Measurements from ENCODE around the gene SUN5. TPM values are rescaled to one million over a fixed set of nuclear protein-coding genes. Genes with fewer than 3 reads are reported as not detected.

Gene SUN5
- total and polyA plus RNA-seq, 4 donors, result not detected

DNA sequence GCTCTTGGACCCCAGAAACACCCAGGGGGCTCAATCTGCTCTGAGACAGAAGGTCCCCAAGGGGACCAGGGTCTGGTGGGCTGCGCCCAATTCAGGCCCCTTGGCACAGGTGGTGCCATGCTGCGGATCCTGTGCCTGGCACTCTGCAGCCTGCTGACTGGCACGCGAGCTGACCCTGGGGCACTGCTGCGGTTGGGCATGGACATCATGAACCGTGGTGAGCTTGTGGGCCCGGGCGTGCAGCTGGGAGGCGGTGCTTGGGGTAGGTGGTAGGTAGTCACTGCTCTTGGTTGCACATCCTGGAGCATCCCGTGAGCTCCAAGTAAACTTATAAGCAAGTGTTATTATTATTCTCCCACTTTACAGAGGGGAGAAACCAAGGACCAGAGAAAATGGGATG, 27.3 kb upstream of the SUN5 start, which contains the start of gene BPIFB6:
TSS of gene BPIFB6 (plus strand) at position 118 of the 400 bp plus-strand sequence. CDS start at position 118, 0 bp downstream.
- Histone ChIP-seq H3K27me3 (ENCODE audit: control insufficient read depth in 4 of 4, insufficient read depth in 4 of 4, low read length in 3 of 4) (no peaks in the 10 kb centered on the region), H3K27ac (ENCODE audit: low read depth in 1 of 2, low read length in 2 of 2) (no peak within 1 kb of the TSS), H3K4me3 (ENCODE audit: low read depth in 1 of 3, low read length in 3 of 3) (no peak within 1 kb of the TSS), H3K4me1 (ENCODE audit: control insufficient read depth in 4 of 4, insufficient read depth in 4 of 4, low read length in 3 of 4) (no peaks in the 10 kb centered on the region), H3K9ac (ENCODE audit: low read depth in 1 of 2, low read length in 2 of 2) (no peak within 1 kb of the TSS), H3K36me3 (ENCODE audit: control insufficient read depth in 4 of 4, insufficient read depth in 3 of 4, low read depth in 1 of 4, low read length in 3 of 4) (no peaks in the 10 kb centered on the region), H3K9me3 (ENCODE audit: control insufficient read depth in 4 of 4, low read length in 3 of 4) (no peaks in the 10 kb centered on the region)
- WGBS, result 90% methylated on average over 10 of the region's 10 CpGs
- no peak for DNase-seq (ENCODE audit: low spot score)
- TF ChIP-seq YY1 (IDR thresholded peaks at IDR 0.05), result no peak

DNA sequence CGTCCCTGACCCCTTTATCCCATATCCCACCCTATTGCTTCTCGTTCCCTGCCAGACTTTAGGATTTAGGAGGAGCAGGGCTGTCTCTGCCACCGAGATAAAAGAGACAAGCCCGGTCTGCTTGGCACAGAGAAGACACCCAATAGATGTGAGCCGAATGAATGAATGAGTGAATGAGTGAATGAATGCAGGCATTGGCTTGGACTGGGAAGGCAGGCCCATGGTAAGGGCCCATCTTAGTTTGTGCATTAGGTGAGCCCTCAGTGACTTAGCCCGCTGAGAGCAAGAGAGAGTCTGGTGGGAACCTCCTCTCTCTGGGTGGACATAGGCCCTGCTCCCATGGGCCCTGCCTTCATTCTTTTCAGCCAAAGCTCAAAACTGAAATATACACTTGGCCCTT, 26.3 kb upstream of the SUN5 start:
- Histone ChIP-seq H3K4me3 (ENCODE audit: low read depth in 1 of 3, low read length in 3 of 3) (no peak overlapping the region), H3K4me1 (ENCODE audit: control insufficient read depth in 4 of 4, insufficient read depth in 4 of 4, low read length in 3 of 4) (no peaks in the 10 kb centered on the region), H3K9ac (ENCODE audit: low read depth in 1 of 2, low read length in 2 of 2) (no peak overlapping the region), H3K27me3 (ENCODE audit: control insufficient read depth in 4 of 4, insufficient read depth in 4 of 4, low read length in 3 of 4) (no peaks in the 10 kb centered on the region), H3K9me3 (ENCODE audit: control insufficient read depth in 4 of 4, low read length in 3 of 4) (no peaks in the 10 kb centered on the region), H3K27ac (ENCODE audit: low read depth in 1 of 2, low read length in 2 of 2) (no peak overlapping the region), H3K36me3 (ENCODE audit: control insufficient read depth in 4 of 4, insufficient read depth in 3 of 4, low read depth in 1 of 4, low read length in 3 of 4) (no peaks in the 10 kb centered on the region)
- WGBS, result 83% methylated on average over 6 of the region's 6 CpGs
- DNase-seq (ENCODE audit: low spot score), result no peak
- TF ChIP-seq ATF3 (IDR thresholded peaks at IDR 0.05), result no peak
- TF ChIP-seq CTCF (IDR thresholded peaks at IDR 0.05; ENCODE audit: low read depth, low read length, missing input control), result no peak
- no peak for TF ChIP-seq GABPA (IDR thresholded peaks at IDR 0.05 in 1 of 2, conservative IDR thresholded peaks at IDR 0.05 in 1 of 2)
- no peak for TF ChIP-seq YY1 (IDR thresholded peaks at IDR 0.05)
- TF ChIP-seq NR2F2 (IDR thresholded peaks at IDR 0.05), result no peak
- no peak for TF ChIP-seq SP1 (IDR thresholded peaks at IDR 0.05)

GRCh38 chr20:33030076-33030475, 25.8 kb upstream of the SUN5 start:
- 87% methylated on average over 9 of the region's 9 CpGs for WGBS
- DNase-seq (ENCODE audit: low spot score), result no peak
- no peak overlapping the region for H3K27ac ChIP-seq (ENCODE audit: low read depth in 1 of 2, low read length in 2 of 2)
- H3K4me3 ChIP-seq (ENCODE audit: low read depth in 1 of 3, low read length in 3 of 3), result no peak overlapping the region
- no peaks in the 10 kb centered on the region for H3K4me1 ChIP-seq (ENCODE audit: control insufficient read depth in 4 of 4, insufficient read depth in 4 of 4, low read length in 3 of 4)
- TF ChIP-seq HNF4G (IDR thresholded peaks at IDR 0.05) (no peak), FOXA2 (IDR thresholded peaks at IDR 0.05) (no peak), GABPA (IDR thresholded peaks at IDR 0.05 in 1 of 2, conservative IDR thresholded peaks at IDR 0.05 in 1 of 2) (no peak), TAF1 (conservative IDR thresholded peaks at IDR 0.05) (no peak), ATF3 (IDR thresholded peaks at IDR 0.05) (no peak), RAD21 (IDR thresholded peaks at IDR 0.05) (no peak), ZBTB33 (IDR thresholded peaks at IDR 0.05) (no peak), SP1 (IDR thresholded peaks at IDR 0.05) (no peak), CTCF (IDR thresholded peaks at IDR 0.05; ENCODE audit: low read depth, low read length, missing input control) (no peak), EGR1 (IDR thresholded peaks at IDR 0.05; ENCODE audit: low read depth in 2 of 2) (no peak), JUND (IDR thresholded peaks at IDR 0.05) (no peak), NR2F2 (IDR thresholded peaks at IDR 0.05) (no peak), HNF4A (conservative IDR thresholded peaks at IDR 0.05) (no peak), YY1 (IDR thresholded peaks at IDR 0.05) (no peak), FOXA1 (IDR thresholded peaks at IDR 0.05) (no peak), RXRA (IDR thresholded peaks at IDR 0.05) (no peak)
- TF ChIP-seq, protein P1, sequence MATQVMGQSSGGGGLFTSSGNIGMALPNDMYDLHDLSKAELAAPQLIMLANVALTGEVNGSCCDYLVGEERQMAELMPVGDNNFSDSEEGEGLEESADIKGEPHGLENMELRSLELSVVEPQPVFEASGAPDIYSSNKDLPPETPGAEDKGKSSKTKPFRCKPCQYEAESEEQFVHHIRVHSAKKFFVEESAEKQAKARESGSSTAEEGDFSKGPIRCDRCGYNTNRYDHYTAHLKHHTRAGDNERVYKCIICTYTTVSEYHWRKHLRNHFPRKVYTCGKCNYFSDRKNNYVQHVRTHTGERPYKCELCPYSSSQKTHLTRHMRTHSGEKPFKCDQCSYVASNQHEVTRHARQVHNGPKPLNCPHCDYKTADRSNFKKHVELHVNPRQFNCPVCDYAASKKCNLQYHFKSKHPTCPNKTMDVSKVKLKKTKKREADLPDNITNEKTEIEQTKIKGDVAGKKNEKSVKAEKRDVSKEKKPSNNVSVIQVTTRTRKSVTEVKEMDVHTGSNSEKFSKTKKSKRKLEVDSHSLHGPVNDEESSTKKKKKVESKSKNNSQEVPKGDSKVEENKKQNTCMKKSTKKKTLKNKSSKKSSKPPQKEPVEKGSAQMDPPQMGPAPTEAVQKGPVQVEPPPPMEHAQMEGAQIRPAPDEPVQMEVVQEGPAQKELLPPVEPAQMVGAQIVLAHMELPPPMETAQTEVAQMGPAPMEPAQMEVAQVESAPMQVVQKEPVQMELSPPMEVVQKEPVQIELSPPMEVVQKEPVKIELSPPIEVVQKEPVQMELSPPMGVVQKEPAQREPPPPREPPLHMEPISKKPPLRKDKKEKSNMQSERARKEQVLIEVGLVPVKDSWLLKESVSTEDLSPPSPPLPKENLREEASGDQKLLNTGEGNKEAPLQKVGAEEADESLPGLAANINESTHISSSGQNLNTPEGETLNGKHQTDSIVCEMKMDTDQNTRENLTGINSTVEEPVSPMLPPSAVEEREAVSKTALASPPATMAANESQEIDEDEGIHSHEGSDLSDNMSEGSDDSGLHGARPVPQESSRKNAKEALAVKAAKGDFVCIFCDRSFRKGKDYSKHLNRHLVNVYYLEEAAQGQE (IDR thresholded peaks at IDR 0.05), result no peak
- TF ChIP-seq, protein P2, sequence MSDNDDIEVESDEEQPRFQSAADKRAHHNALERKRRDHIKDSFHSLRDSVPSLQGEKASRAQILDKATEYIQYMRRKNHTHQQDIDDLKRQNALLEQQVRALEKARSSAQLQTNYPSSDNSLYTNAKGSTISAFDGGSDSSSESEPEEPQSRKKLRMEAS (IDR thresholded peaks at IDR 0.05), result no peak
- H3K27me3 ChIP-seq (ENCODE audit: control insufficient read depth in 4 of 4, insufficient read depth in 4 of 4, low read length in 3 of 4), result no peaks in the 10 kb centered on the region
- no peaks in the 10 kb centered on the region for H3K36me3 ChIP-seq (ENCODE audit: control insufficient read depth in 4 of 4, insufficient read depth in 3 of 4, low read depth in 1 of 4, low read length in 3 of 4)
- no peak overlapping the region for H3K9ac ChIP-seq (ENCODE audit: low read depth in 1 of 2, low read length in 2 of 2)
- no peaks in the 10 kb centered on the region for H3K9me3 ChIP-seq (ENCODE audit: control insufficient read depth in 4 of 4, low read length in 3 of 4)
